GM19467 (cell line): Measurements from ENCODE around the gene GBX1.

Experiments used
- ATAC-seq: cut with Tn5 transposase; IDR thresholded peaks from one replicate; pipeline ENCODE4 v1.9.1; 2021; ENCODE audit warnings: mild to moderate bottlenecking, moderate library complexity; ENCODE audit not compliant: unreplicated experiment

GBX1 gene

GRCh38 chr7:151141311-151141854, 26.1 kb downstream of the GBX1 start:
- no peak for ATAC-seq

- no peak for ATAC-seq
These were observed 26.7 kb downstream of the GBX1 start for GRCh38 chr7:151140826-151141225.

GRCh38 chr7:151139791-151140190, 27.7 kb downstream of the GBX1 start:
- ATAC-seq, result no peak

DNA sequence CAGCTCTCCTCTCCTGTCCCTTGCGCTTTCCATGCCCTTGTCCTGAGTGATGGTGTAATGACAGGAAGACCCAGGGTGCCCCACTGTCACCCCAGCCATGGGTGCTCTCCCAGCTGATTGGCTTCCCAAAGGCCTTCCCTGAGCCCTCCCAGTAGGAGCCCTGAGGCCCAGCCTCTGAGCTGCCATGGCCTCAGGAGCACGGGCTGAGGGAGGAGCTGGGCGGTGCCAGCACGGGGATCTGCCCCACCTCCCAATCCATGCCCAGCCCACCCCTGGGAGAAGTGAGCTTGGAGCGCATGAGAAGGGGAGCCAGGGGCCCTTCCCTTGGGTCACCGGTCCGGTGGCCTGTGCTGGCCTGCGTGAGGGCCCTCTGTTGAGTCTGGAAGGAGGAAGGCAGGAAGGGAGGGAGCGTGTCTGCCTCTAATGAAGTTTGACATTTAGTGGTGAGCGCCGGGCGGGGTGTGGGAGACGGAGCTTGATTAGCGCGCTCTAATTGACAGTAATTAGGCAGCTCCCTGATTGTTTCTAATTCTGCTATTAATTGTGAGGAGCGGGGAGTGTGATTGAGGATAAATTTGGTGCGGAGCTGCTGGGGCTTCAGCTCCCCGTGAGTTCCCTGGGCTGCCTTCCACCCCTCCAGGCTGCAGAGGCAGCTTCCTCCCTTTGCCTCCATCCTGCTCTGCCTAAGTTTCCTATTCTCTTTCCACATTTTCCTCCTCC, 28.3 kb downstream of the GBX1 start:
- no peak for ATAC-seq

DNA sequence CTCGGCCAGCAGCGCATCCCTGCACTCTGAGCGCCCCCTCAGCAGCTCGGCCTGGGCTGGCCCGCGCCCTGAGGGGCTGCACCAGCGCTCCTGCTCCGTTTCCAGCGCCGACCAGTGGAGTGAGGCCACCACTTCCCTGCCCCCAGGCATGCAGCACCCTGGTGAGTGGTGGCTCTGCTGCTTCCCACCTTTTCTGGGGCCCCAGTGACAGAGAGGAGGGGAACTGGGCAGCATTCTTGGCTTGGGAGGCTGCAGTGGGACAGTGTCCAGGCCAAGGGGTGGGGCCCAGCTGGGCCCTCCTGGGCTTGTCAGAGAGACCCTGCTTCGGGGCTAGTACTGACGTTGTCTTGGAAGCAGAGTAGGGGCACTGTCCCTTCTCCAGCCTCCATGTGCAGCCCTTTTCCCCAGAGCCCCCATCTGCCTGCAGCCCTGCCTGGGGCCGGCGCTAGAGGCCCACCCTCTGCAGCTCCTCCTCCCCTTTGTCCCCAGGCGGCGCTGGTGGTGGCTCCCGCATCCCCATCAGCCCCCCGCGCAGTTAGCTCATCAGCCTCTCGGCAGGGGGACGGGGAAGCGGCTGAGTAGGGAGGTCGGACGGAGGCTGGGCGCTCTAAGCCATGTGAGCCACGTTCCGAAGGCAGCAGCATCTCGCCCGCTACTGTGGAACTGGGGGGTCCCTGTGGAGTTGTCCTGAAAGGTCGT, 29.2 kb downstream of the GBX1 start:
- no peak for ATAC-seq

GRCh38 chr7:151137791-151138152, 29.7 kb downstream of the GBX1 start:
- ATAC-seq, result no peak

DNA sequence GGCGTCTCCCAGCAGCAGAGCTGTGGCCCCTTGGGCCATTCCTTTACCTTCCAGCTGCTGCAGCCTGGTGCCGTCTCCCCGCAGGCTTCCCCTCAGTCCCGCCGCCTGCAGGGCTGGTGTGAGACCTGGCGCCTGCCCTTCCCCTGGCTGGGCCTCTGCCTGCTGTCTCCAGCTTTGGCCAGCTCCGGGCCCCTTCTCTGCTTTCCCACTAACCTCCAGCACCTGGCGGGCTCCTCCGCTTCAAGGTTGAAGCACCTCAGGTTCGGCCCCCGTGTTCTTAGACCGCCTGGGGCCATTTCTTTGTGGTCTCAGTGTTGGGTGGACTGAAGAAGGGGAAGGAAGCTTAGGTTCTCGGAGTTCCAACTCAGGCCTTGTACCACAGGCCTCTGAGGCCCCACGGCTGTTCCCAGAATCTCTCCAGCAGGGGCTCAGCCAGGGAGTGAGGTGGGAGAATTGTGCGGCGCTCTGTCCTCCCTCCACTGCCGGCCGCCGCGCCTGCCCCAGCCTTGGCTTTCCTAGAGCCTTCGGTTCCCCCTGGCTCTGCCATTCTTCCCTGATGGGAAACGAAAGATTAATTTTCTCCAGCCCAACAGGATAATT, 30.3 kb downstream of the GBX1 start:
- ATAC-seq, result no peak

GRCh38 chr7:151135866-151136843, 31.3 kb downstream of the GBX1 start:
- ATAC-seq, result no peak

DNA sequence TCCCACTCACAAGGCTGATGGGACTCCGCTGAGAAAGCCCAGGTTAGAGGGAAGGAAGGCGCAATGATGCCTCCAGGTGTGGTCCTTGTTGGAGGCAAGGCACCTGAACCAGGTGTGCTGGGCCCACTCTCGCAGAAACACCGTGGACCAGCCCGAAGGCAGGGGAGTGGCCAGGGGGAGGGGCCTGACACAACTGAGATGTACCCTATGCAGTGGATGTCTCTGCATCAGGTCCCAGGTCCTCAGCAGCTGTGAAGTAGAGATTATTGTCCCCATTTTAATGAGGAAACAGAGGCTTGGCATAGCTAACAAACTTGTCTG, 32.0 kb downstream of the GBX1 start:
- ATAC-seq, result no peak

- ATAC-seq, result no peak
These were observed 32.6 kb downstream of the GBX1 start for GRCh38 chr7:151134743-151135524.

- ATAC-seq, result no peak
These were observed 33.3 kb downstream of the GBX1 start for GRCh38 chr7:151133986-151134742.

GRCh38 chr7:151133266-151133985, 34.1 kb downstream of the GBX1 start:
- ATAC-seq, result no peak

DNA sequence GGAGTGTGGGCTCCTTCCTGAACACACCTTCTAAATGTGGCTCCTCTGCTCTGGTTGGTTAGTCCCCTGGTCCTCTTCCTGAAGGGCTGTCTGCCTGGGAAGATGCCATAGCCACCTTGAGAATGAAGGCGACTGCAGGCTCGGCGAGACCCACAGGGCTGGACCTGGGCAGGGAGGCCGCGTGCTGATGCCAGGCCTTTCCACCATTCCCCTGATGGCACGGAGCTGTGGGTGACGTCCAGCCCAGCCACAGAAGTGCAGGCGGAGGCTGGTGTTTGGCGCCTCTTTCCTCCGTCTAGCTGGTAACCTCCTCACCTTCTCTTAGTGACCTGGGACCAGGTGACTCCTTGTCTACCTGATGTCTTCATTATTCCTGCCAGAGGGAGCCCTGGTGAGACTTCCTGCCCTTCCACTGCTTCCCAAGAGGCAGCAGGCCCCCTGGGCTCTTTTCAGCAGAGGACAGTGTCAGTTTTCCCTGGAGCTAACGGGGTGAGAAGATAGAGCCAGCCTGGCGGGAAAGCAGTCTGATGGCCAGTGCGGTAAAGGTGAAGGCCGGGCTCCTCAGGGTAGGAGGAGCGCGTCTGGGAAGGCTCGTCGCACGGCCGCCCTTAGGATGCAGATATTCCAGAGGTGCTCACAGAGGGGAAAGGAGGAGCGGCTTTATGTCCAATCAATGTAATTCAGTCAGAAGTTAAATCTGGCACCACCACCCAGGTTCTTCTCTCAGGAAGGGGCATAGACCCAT, 34.9 kb downstream of the GBX1 start:
- no peak for ATAC-seq

- ATAC-seq, result no peak
These were observed 35.8 kb downstream of the GBX1 start for GRCh38 chr7:151131592-151132293.

DNA sequence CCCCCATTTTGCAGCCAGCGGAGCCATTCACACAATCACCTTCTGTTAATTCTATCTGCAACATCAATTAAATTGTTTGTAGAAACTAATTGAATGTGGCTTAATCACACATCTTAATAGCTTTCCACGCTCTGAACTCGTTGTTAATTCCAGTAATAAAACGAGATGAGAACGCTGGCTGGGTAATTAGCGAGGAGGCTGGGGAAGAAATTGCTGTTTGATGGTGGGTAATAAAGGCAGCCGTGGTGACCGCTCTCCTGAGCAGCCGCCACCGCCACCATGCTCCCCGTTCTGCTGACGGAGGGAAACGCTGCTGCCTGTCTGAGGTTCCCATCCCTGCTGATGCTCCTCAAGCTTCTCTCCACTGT, 36.3 kb downstream of the GBX1 start:
- no peak for ATAC-seq

DNA sequence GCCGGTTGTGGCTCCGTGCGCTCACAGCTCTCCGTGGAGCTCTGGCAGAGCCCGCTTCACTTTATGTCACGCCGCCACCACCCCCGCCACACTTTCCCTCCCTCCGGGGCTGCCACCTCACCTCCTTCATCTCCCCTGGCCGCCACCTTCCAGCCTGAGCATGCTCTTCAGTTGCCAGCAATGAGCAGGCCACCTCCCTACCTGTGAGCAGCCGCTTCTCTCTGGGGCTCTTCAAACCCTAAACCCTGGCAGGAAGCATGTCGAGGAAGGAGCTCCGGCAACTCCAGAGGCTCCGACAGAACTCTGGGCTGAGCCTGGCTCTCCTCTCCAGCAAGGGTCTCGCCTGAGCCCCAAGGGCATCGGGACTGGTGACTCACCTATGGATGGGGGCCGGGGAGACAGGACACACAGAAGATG, 36.7 kb downstream of the GBX1 start:
- no peak for ATAC-seq

DNA sequence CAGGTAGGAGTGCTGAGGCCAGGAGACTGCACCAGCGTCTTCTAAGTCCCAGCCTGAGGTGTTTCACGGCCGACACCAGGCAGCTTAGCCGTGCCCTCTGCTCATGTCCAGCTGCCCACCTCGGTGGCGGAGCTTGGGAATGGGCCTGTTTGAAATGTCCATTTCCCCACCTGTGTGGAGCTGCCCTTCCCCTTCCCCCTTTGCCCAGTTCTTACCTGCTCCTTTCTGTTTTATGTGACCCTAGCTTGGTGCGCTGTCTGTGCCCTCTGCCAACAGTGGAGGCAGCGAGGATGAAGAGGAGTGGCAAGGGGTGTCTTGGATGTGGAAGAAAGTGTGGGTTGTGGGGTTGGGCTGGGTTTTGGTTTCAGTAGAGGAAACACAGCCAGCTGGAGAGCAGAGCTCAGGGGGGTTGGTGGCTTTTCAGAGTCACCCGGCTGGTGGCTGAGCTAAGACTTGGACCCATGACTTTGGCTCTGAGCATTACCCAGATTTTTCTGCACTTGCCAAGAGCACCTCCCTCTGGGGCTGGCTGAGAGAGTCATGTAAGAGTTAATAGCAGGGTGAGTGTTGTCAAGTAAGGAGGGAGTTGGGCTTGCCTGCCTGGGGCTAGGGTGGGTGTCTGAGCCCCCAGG, 37.4 kb downstream of the GBX1 start:
- ATAC-seq, result no peak
